Ovary (tissue), 9 donors: ENCODE data around the gene DEPDC5. TPM values are rescaled to one million over a fixed set of nuclear protein-coding genes. Genes with fewer than 3 reads are reported as not detected.

Experiments
- DNase-seq, 5 donors: peaks; one replicate each; pipeline ENCODE4 v3.0.0-alpha.2; 2019 to 2020
- H3K27ac ChIP-seq, 2 donors: fragments of 200-600 bp; one replicate each; pipeline versions ENCODE4 v1.5.1 to v1.8.0; 2019 to 2022
- H3K27me3 ChIP-seq: fragments of 200-600 bp; one replicate; pipeline ENCODE4 v1.8.0; 2022
- H3K36me3 ChIP-seq: fragments of 200-600 bp; sonication (generic); one replicate; pipeline ENCODE4 v1.5.1; 2019
- H3K4me1 ChIP-seq: one replicate; pipeline ENCODE4 v1.8.1; 2013; ENCODE audit warnings: mild to moderate bottlenecking, moderate library complexity; ENCODE audit not compliant: insufficient read depth
- H3K4me3 ChIP-seq: fragments of 200-600 bp; sonication (generic); one replicate; pipeline ENCODE4 v1.5.1; 2017
- H3K9me3 ChIP-seq, 2 donors: fragments of 200-600 bp in 1 of 2; sonication (generic) in 1 of 2; one replicate each; pipeline versions ENCODE4 v1.5.1 to v1.8.1; 2013 to 2019; ENCODE audit warnings: mild to moderate bottlenecking in 1 of 2, moderate library complexity in 1 of 2
- CTCF ChIP-seq, 3 donors: fragments of 450-650 bp in 2 of 3; fragments of 200-600 bp in 1 of 3; IDR thresholded peaks; one replicate each; pipeline versions ENCODE4 v1.5.1 to v1.8.0; 2016 to 2022; ENCODE audit warnings: antibody characterized with exemption in 3 of 3, mild to moderate bottlenecking in 1 of 3
- EP300 ChIP-seq: sonication (generic); formaldehyde crosslinking; IDR thresholded peaks from one replicate; pipeline ENCODE4 v1.6.1; 2017; ENCODE audit warnings: antibody characterized with exemption
- POLR2A ChIP-seq: fragments of 450-650 bp; IDR thresholded peaks from one replicate; pipeline ENCODE4 v1.6.1; 2017; ENCODE audit warnings: antibody characterized with exemption, mild to moderate bottlenecking, moderate library complexity
- WGBS, 3 donors: extraction: QIAGEN DNeasy Blood & Tissue Kit in 1 of 3; methylation state at CpG; one replicate each; pipeline versions ENCODE4 v1.1.5 to v1.1.7; 2013 to 2017; 5-methylcytosine and 5-hydroxymethylcytosine counted together
- intact Hi-C, 4 donors: fragments of 100-400 bp; cut with DNase I; formaldehyde crosslinking; loops; one replicate each; pipeline versions ENCODE4 v1.11.0 to v1.15.1; 2022 to 2023
- polyA plus RNA-seq, 2 donors: library from polyadenylated mRNA; stranded (reverse); fragments of 200-250 nt in 1 of 2; fragments of 350-450 nt in 1 of 2; fragmentation: Illumina TruSeq in 1 of 2; extraction: RNeasy Lipid Tissue Mini Kit (QIAGEN cat#74804) in 1 of 2; gene quantifications; one replicate each; pipeline ENCODE4 v1.2.3, GENCODE V29; 2013 to 2014
- total RNA-seq, 7 donors: library from RNA; depleted of rRNA in 2 of 7; stranded (reverse); fragments of >200 nt in 2 of 7; fragmentation: NEBNext Ultra II Directional in 3 of 7; extraction: Animal tissue kit (Norgen Biotek cat#: 25700) in 3 of 7; gene quantifications; one replicate each; pipeline versions ENCODE4 v1.1.0 to v1.2.4, GENCODE V29; 2016 to 2023
- donor health status: DM: no; HTN: no; CAD: no; lungs with moderate emphysema.
- donor health status: DM: no; HTN: no; CAD: no.
- donor health status: Bipolar disorder and iron deficiency.
- donor health status: DM: yes; HTN: yes; CAD: no.
- donor health status: DM: no; HTN: no; CAD: no.
- donor health status: DM: yes; HTN: yes; CAD: no.

DEPDC5 gene
- total and polyA plus RNA-seq, 9 donors, result 12.1 to 73.3 (median 32.8) TPM

- TF ChIP-seq CTCF (IDR thresholded peaks at IDR 0.05) (no peak), POLR2A (no peak), EP300 (no peak)
- Histone ChIP-seq H3K9me3 (no peaks in the 10 kb centered on the region), H3K4me1 (no peaks in the 10 kb centered on the region), H3K27me3 (no peaks in the 10 kb centered on the region), H3K27ac (no peak overlapping the region), H3K4me3 (no peak overlapping the region), H3K36me3 (no peaks in the 10 kb centered on the region)
- intact Hi-C loops, result no loop called here
- no peak for DNase-seq
- 72 to 77% (median 76%) methylated on average over 10 of the region's 10 CpGs for WGBS, 3 donors
These were observed 64.9 kb downstream of the DEPDC5 start for GRCh38 chr22:31818481-31819392.

- no peaks in the 10 kb centered on the region for H3K9me3 ChIP-seq
- WGBS, 3 donors, result 59 to 68% (median 61%) methylated on average over 3 of the region's 3 CpGs
- TF ChIP-seq CTCF (IDR thresholded peaks at IDR 0.05), result no peak
- no peak for TF ChIP-seq POLR2A
- TF ChIP-seq EP300, result no peak
- H3K4me3 ChIP-seq, result no peak overlapping the region
- no peaks in the 10 kb centered on the region for H3K27me3 ChIP-seq
- intact Hi-C loops, result no loop called here
- H3K4me1 ChIP-seq, result no peaks in the 10 kb centered on the region
- DNase-seq, result no peak
- no peak overlapping the region for H3K27ac ChIP-seq
- no peaks in the 10 kb centered on the region for H3K36me3 ChIP-seq
These were observed 66.8 kb downstream of the DEPDC5 start for GRCh38 chr22:31820655-31821054.

GRCh38 chr22:31821572-31821971 lies 67.8 kb downstream of the DEPDC5 start:
- 76 to 85% (median 79%) methylated on average over 1 of the region's 1 CpG for WGBS, 3 donors
- Histone ChIP-seq H3K27ac (no peak overlapping the region), H3K9me3 (no peaks in the 10 kb centered on the region), H3K4me3 (no peak overlapping the region), H3K4me1 (no peaks in the 10 kb centered on the region), H3K36me3 (no peaks in the 10 kb centered on the region), H3K27me3 (no peaks in the 10 kb centered on the region)
- TF ChIP-seq POLR2A (no peak), EP300 (no peak), CTCF (IDR thresholded peaks at IDR 0.05) (no peak)
- DNase-seq, result no peak
- intact Hi-C loops, result no loop called here

- H3K4me1 ChIP-seq, result no peaks in the 10 kb centered on the region
- no peak overlapping the region for H3K27ac ChIP-seq
- H3K9me3 ChIP-seq, result no peaks in the 10 kb centered on the region
- TF ChIP-seq CTCF (IDR thresholded peaks at IDR 0.05) (no peak), EP300 (no peak), POLR2A (no peak)
- 92 to 98% (median 94%) methylated on average over 4 of the region's 4 CpGs for WGBS, 3 donors
- H3K4me3 ChIP-seq, result no peak overlapping the region
- H3K36me3 ChIP-seq, result no peaks in the 10 kb centered on the region
- DNase-seq, result no peak
- intact Hi-C loops, result no loop called here
- no peaks in the 10 kb centered on the region for H3K27me3 ChIP-seq
These were observed 68.7 kb downstream of the DEPDC5 start for GRCh38 chr22:31822523-31822922.
